Measurements from ENCODE around the gene LRRC75A. TPM values are rescaled to one million over a fixed set of nuclear protein-coding genes. Genes with fewer than 3 reads are reported as not detected.
"Not testable (repeated sequence)": the region's sequence is repeated elsewhere in the genome, so short reads cannot be mapped to it uniquely, and the experiment has no call there.

The LRRC75A gene
- total and polyA plus RNA-seq, 8 donors: 1.1 to 306 (median 3.7) TPM

- DNase-seq: peak; percentile 78 to 83
- Histone ChIP-seq H3K27me3 (peaks cover 0 to 19% (median 5%) of the 10 kb centered on the region in 3 donors), H3K4me3 (peak overlapping the region in 2 of 4 donors; percentile 23 to 63), H3K4me1 (peaks cover 9 to 23% (median 22%) of the 10 kb centered on the region in 4 donors), H3K27ac (peak overlapping the region; percentile 49 to 78 (median 68)), H3K9me3 (no peaks in the 10 kb centered on the region), H3K36me3 (no peaks in the 10 kb centered on the region)
- 19 to 26% (median 21%) methylated on average over 11 to 14 of the region's 14 CpGs for WGBS, 5 donors
- intact Hi-C loops (cut with DNase I; ENCODE audit: low total_unique reads): no loop called here
- TF ChIP-seq EP300 (IDR thresholded peaks at IDR 0.05) (no peak), POLR2AphosphoS5 (IDR thresholded peaks at IDR 0.05) (no peak), CTCF (IDR thresholded peaks at IDR 0.05) (no peak), POLR2A (IDR thresholded peaks at IDR 0.05) (no peak)
Measured at GRCh38 chr17:16407911-16408588, 83.9 kb downstream of the LRRC75A start.

GRCh38 chr17:16406742-16407674 is 85.0 kb downstream of the LRRC75A start:
- Histone ChIP-seq H3K4me1 (peaks cover 9 to 23% (median 22%) of the 10 kb centered on the region in 4 donors), H3K27ac (peak overlapping the region; percentile 7 to 80 (median 68)), H3K9me3 (no peaks in the 10 kb centered on the region), H3K36me3 (no peaks in the 10 kb centered on the region), H3K27me3 (peaks cover 0 to 19% (median 5%) of the 10 kb centered on the region in 3 donors), H3K4me3 (peak overlapping the region; percentile 51 to 63 (median 54))
- WGBS, 5 donors: 5 to 8% (median 8%) methylated on average over 60 to 67 of the region's 67 CpGs
- DNase-seq: peak in 1 of 2 donors; percentile 81
- TF ChIP-seq POLR2AphosphoS5 (IDR thresholded peaks at IDR 0.05) (no peak), EP300 (IDR thresholded peaks at IDR 0.05) (no peak), CTCF (IDR thresholded peaks at IDR 0.05) (no peak), POLR2A (IDR thresholded peaks at IDR 0.05) (no peak)
- intact Hi-C loops (cut with DNase I; ENCODE audit: low total_unique reads): no loop called here

GRCh38 chr17:16403847-16404246 is 88.1 kb downstream of the LRRC75A start:
- H3K9me3 ChIP-seq; H3K27ac ChIP-seq; H3K36me3 ChIP-seq; H3K4me3 ChIP-seq; DNase-seq; intact Hi-C loops (cut with DNase I; ENCODE audit: low total_unique reads): not testable (repeated sequence)
- Histone ChIP-seq H3K4me1 (peaks cover 9 to 23% (median 22%) of the 10 kb centered on the region in 4 donors), H3K27me3 (peaks cover 0 to 19% (median 5%) of the 10 kb centered on the region in 3 donors)
- WGBS, 5 donors: 92 to 97% (median 97%) methylated on average over 9 of the region's 9 CpGs

- no peak overlapping the region for H3K27ac ChIP-seq
- no peaks in the 10 kb centered on the region for H3K27me3 ChIP-seq
- no peaks in the 10 kb centered on the region for H3K36me3 ChIP-seq
- H3K4me1 ChIP-seq: no peaks in the 10 kb centered on the region
- intact Hi-C loops (cut with DNase I; ENCODE audit: low total_unique reads): no loop called here
- no peak overlapping the region for H3K4me3 ChIP-seq
- peak in 1 of 2 donors; percentile 20 for DNase-seq
- H3K9me3 ChIP-seq: no peaks in the 10 kb centered on the region
- TF ChIP-seq POLR2AphosphoS5 (IDR thresholded peaks at IDR 0.05) (no peak), CTCF (IDR thresholded peaks at IDR 0.05) (no peak), EP300 (IDR thresholded peaks at IDR 0.05) (no peak), POLR2A (IDR thresholded peaks at IDR 0.05) (no peak)
- 57 to 67% (median 61%) methylated on average over 8 to 9 of the region's 9 CpGs for WGBS, 5 donors
Measured at GRCh38 chr17:16398270-16399267, 93.4 kb downstream of the LRRC75A start.

GRCh38 chr17:16396693-16397092 is 95.3 kb downstream of the LRRC75A start:
- H3K27ac ChIP-seq: peak overlapping the region in 1 of 5 donors; percentile 20
- H3K36me3 ChIP-seq; DNase-seq; H3K9me3 ChIP-seq; H3K4me1 ChIP-seq; H3K27me3 ChIP-seq; intact Hi-C loops (cut with DNase I; ENCODE audit: low total_unique reads); H3K4me3 ChIP-seq: not testable (repeated sequence)
- WGBS, 5 donors: 52 to 73% (median 69%) methylated on average over 2 of the region's 2 CpGs

- 41 to 78% (median 52%) methylated on average over 4 of the region's 4 CpGs for WGBS, 5 donors
- intact Hi-C loops (cut with DNase I; ENCODE audit: low total_unique reads); H3K27me3 ChIP-seq; H3K4me3 ChIP-seq; H3K36me3 ChIP-seq; H3K4me1 ChIP-seq; H3K9me3 ChIP-seq; DNase-seq: not testable (repeated sequence)
- peak overlapping the region in 2 of 5 donors; percentile 12 to 20 for H3K27ac ChIP-seq
Measured at GRCh38 chr17:16395887-16396286, 96.1 kb downstream of the LRRC75A start.

- WGBS, 5 donors: 46 to 79% (median 53%) methylated on average over 11 of the region's 11 CpGs
- H3K4me3 ChIP-seq; H3K4me1 ChIP-seq; H3K9me3 ChIP-seq; intact Hi-C loops (cut with DNase I; ENCODE audit: low total_unique reads); H3K27me3 ChIP-seq; H3K36me3 ChIP-seq: not testable (repeated sequence)
- peak; percentile 28 to 62 for DNase-seq
- H3K27ac ChIP-seq: peak overlapping the region in 3 of 5 donors; percentile 37 to 66 (median 49)
Measured at GRCh38 chr17:16392491-16392890, 99.5 kb downstream of the LRRC75A start.

All from stomach (tissue), 9 donors.